T-helper 17 cell (primary cell): ENCODE measurements around the gene DCBLD1. TPM values are rescaled to one million over a fixed set of nuclear protein-coding genes. Genes with fewer than 3 reads are reported as not detected.
"Not testable (repeated sequence)": the region's sequence is repeated elsewhere in the genome, so short reads cannot be mapped to it uniquely, and the experiment has no call there.

Experiments used
- ATAC-seq: fragments of 150-1000 bp; cut with Tn5 transposase; 2 replicates; pipeline ENCODE4 v1.10.0; 2021; ENCODE audit warnings: mild to moderate bottlenecking, moderate library complexity
- DNase-seq, 3 donors: peaks; one replicate each; pipeline versions ENCODE4 v3.0.0 to v3.0.0-alpha.2; 2020 to 2021
- H3K9me3 ChIP-seq: one replicate; pipeline ENCODE4 v1.7.0; 2013; ENCODE audit warnings: low read length, mild to moderate bottlenecking; ENCODE audit not compliant: control insufficient read depth, poor library complexity, severe bottlenecking
- H3K27ac Mint-ChIP-seq: one replicate; pipeline ENCODE4 v1.8.0; 2022; ENCODE audit warnings: mild to moderate bottlenecking, moderate library complexity, mixed read lengths
- H3K27me3 Mint-ChIP-seq: one replicate; pipeline ENCODE4 v1.8.0; 2022; ENCODE audit warnings: mixed read lengths
- H3K36me3 Mint-ChIP-seq: one replicate; pipeline ENCODE4 v1.8.0; 2022; ENCODE audit warnings: low read depth, mixed read lengths
- H3K4me1 Mint-ChIP-seq: one replicate; pipeline ENCODE4 v1.8.0; 2022; ENCODE audit warnings: mild to moderate bottlenecking, mixed read lengths
- H3K4me3 Mint-ChIP-seq: one replicate; pipeline ENCODE4 v1.8.0; 2022; ENCODE audit warnings: mild to moderate bottlenecking, moderate library complexity, mixed read lengths
- total RNA-seq, 4 donors: library from RNA in 2 of 4; stranded (reverse) in 2 of 4; gene quantifications; one replicate each; pipeline ENCODE4 v1.2.3 and lab custom pipeline; 2022 to 2026

Gene DCBLD1
- total RNA-seq, 2 donors from 2014 or later = 1.4 to 1.8 TPM

- DNase-seq (no peak), ATAC-seq (no peak)
- no peaks in the 10 kb centered on the region for H3K9me3 ChIP-seq
- H3K4me3 Mint-ChIP-seq = no peak overlapping the region
- H3K27ac Mint-ChIP-seq = no peak overlapping the region
- H3K4me1 Mint-ChIP-seq = no peaks in the 10 kb centered on the region
- no peaks in the 10 kb centered on the region for H3K36me3 Mint-ChIP-seq
- peaks cover 43% of the 10 kb centered on the region for H3K27me3 Mint-ChIP-seq
Measured at GRCh38 chr6:117512056-117512828, 29.8 kb downstream of the DCBLD1 start.

DNA sequence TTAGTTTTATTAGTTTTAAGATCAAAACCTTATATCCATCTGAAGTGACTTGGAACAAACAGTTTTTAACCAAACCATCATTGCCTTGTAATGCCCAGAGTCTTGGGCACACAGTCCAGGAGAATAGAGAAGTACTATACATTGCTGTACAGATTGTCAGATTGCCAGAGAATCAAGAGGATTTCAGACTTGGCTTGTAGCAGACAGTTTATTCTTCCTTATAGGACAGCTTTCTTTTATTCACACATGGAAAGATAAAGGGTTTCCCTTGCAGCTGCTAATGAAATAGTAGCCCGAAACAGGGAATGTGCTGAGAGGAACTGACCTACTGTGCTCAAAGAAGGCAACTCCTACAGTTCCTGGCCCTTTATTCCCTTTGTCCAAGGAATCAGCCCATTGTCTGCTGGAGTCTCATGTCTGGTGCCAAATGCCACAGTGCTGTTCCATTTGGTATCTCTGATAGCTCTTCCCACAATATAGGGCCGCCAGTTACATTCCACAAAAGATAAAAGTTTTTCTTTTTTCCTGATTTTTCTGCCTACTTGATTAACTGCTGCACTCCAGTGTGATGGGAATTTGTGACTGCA, 30.6 kb downstream of the DCBLD1 start:
- peaks cover 50% of the 10 kb centered on the region for H3K27me3 Mint-ChIP-seq
- ATAC-seq = no peak
- no peaks in the 10 kb centered on the region for H3K9me3 ChIP-seq
- H3K27ac Mint-ChIP-seq = no peak overlapping the region
- H3K4me3 Mint-ChIP-seq = no peak overlapping the region
- DNase-seq = no peak
- no peaks in the 10 kb centered on the region for H3K36me3 Mint-ChIP-seq
- H3K4me1 Mint-ChIP-seq = no peaks in the 10 kb centered on the region

- H3K4me3 Mint-ChIP-seq = no peak overlapping the region
Measured at GRCh38 chr6:117513778-117514365, 31.4 kb downstream of the DCBLD1 start.

DNA sequence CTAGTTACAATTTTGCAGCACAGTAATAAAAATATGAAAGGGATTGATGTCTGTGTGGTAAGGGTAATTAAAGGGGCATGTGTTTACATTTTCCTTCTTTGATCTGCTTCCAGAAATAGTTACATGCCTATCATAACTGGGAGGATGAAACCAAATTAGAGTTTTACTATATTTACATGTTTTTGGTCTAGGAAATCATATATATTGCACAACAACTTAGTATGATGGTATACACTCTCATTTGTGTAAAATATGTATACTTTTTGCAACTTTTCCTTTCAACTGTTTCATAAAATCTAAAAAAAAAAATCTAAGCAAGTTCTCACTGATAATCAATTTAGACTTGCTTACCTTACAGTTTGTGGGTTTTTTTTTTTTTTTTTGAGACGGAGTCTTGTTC, 32.2 kb downstream of the DCBLD1 start:
- no peaks in the 10 kb centered on the region for H3K9me3 ChIP-seq
- H3K4me3 Mint-ChIP-seq = no peak overlapping the region
- H3K4me1 Mint-ChIP-seq = no peaks in the 10 kb centered on the region
- H3K36me3 Mint-ChIP-seq = no peaks in the 10 kb centered on the region
- H3K27me3 Mint-ChIP-seq = peaks cover 38% of the 10 kb centered on the region
- ATAC-seq (no peak), DNase-seq (no peak)
- H3K27ac Mint-ChIP-seq = no peak overlapping the region

More at GRCh38 chr6:117513778-117514365, 31.4 kb downstream of the DCBLD1 start:
- Mint-ChIP-seq H3K36me3 (no peaks in the 10 kb centered on the region), H3K27ac (no peak overlapping the region), H3K4me1 (no peaks in the 10 kb centered on the region), H3K27me3 (peaks cover 46% of the 10 kb centered on the region)
- H3K9me3 ChIP-seq = no peaks in the 10 kb centered on the region
- DNase-seq = no peak
- no peak for ATAC-seq

- H3K9me3 ChIP-seq = no peaks in the 10 kb centered on the region
- no peaks in the 10 kb centered on the region for H3K36me3 Mint-ChIP-seq
- ATAC-seq = no peak
Measured at GRCh38 chr6:117515326-117515725, 32.9 kb downstream of the DCBLD1 start.

DNA sequence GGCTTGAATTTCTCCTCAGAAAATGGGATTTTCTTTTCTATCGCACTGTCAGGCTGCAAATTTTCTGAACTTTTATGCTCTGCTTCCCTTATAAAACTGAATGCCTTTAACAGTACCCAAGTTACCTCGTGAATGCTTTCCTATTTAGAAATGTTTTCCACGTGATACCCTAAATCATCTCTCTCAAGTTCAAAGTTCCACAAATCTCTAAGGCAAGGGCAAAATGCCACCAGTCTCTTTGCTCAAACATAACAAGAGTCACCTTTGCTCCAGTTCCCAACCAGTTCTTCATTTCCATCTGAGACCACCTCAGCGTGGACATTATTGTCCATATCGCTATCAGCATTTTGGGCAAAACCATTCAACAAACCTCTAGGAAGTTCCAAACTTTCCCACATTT, 35.5 kb downstream of the DCBLD1 start:
- H3K9me3 ChIP-seq, H3K36me3 Mint-ChIP-seq, DNase-seq, H3K4me3 Mint-ChIP-seq, ATAC-seq, H3K4me1 Mint-ChIP-seq, H3K27ac Mint-ChIP-seq: not testable (repeated sequence)
- peaks cover 18% of the 10 kb centered on the region for H3K27me3 Mint-ChIP-seq

More at GRCh38 chr6:117515326-117515725, 32.9 kb downstream of the DCBLD1 start:
- Mint-ChIP-seq H3K4me1 (no peaks in the 10 kb centered on the region), H3K4me3 (no peak overlapping the region), H3K27ac (no peak overlapping the region), H3K27me3 (peaks cover 31% of the 10 kb centered on the region)
- no peak for DNase-seq

DNA sequence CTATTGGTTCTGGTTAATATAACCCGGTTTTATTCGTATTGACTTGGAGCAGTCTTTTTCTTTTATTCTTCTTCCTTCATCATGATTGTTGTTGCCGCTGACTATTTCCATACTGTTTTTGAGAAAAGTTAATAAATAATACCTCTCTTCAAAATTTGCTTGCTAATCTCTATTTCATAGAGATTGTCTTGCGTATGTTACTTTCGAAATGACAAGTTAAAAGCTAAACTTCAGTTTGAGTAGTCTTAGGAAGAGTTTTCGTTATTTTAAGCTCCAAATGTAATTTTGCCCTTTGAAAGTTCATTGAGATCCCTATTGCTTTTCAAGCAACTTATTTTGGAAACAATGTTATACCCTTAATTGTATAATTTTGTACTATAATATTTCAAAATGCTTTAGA, 36.4 kb downstream of the DCBLD1 start:
- H3K36me3 Mint-ChIP-seq = no peaks in the 10 kb centered on the region
- H3K4me3 Mint-ChIP-seq = no peak overlapping the region
- DNase-seq (no peak), ATAC-seq (no peak)
- peaks cover 12% of the 10 kb centered on the region for H3K27me3 Mint-ChIP-seq
- H3K9me3 ChIP-seq = no peaks in the 10 kb centered on the region
- no peaks in the 10 kb centered on the region for H3K4me1 Mint-ChIP-seq
- no peak overlapping the region for H3K27ac Mint-ChIP-seq

- Mint-ChIP-seq H3K27ac (no peak overlapping the region), H3K36me3 (no peaks in the 10 kb centered on the region), H3K4me3 (no peak overlapping the region), H3K4me1 (no peaks in the 10 kb centered on the region), H3K27me3 (peaks cover 7% of the 10 kb centered on the region)
- DNase-seq (no peak), ATAC-seq (no peak)
- no peaks in the 10 kb centered on the region for H3K9me3 ChIP-seq
Measured at GRCh38 chr6:117520603-117521395, 38.3 kb downstream of the DCBLD1 start.

- Mint-ChIP-seq H3K27ac (no peak overlapping the region), H3K36me3 (no peaks in the 10 kb centered on the region), H3K4me1 (no peaks in the 10 kb centered on the region), H3K4me3 (no peak overlapping the region), H3K27me3 (peaks cover 7% of the 10 kb centered on the region)
- DNase-seq = no peak
- ATAC-seq = no peak
- H3K9me3 ChIP-seq = no peaks in the 10 kb centered on the region
Measured at GRCh38 chr6:117521791-117522502, 39.5 kb downstream of the DCBLD1 start.

DNA sequence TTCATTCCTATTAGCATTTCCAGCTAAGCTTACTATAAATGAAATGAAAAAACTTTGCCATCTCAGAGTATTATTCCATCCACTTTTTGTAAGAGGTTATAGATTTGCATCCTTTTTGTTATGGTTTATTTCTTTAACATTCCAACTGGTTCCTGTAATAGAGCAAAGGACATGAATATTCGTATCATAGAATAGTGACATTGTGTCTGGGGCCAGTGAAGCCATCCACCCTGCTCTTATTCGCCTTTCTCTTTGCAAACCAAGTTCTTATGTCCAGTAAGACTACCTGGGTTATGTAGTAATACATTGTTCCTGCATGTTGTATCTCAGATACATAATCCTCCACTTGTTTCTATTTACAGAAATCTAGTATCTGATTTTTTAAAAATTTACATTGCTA, 43.1 kb downstream of the DCBLD1 start:
- Mint-ChIP-seq H3K4me1 (no peaks in the 10 kb centered on the region), H3K4me3 (no peak overlapping the region)

GRCh38 chr6:117530467-117531242, 48.2 kb downstream of the DCBLD1 start:
- no peak overlapping the region for H3K4me3 Mint-ChIP-seq
- no peaks in the 10 kb centered on the region for H3K9me3 ChIP-seq
- H3K27ac Mint-ChIP-seq = no peak overlapping the region
- H3K36me3 Mint-ChIP-seq = no peaks in the 10 kb centered on the region
- no peak for ATAC-seq
- H3K4me1 Mint-ChIP-seq = no peaks in the 10 kb centered on the region
- peaks cover 13% of the 10 kb centered on the region for H3K27me3 Mint-ChIP-seq
- DNase-seq = no peak

More for the DNA sequence above, 43.1 kb downstream of the DCBLD1 start:
- H3K9me3 ChIP-seq = no peaks in the 10 kb centered on the region
- no peak for DNase-seq
- no peaks in the 10 kb centered on the region for H3K36me3 Mint-ChIP-seq
- no peak for ATAC-seq
- H3K27ac Mint-ChIP-seq = no peak overlapping the region
- H3K27me3 Mint-ChIP-seq = peaks cover 8% of the 10 kb centered on the region

DNA sequence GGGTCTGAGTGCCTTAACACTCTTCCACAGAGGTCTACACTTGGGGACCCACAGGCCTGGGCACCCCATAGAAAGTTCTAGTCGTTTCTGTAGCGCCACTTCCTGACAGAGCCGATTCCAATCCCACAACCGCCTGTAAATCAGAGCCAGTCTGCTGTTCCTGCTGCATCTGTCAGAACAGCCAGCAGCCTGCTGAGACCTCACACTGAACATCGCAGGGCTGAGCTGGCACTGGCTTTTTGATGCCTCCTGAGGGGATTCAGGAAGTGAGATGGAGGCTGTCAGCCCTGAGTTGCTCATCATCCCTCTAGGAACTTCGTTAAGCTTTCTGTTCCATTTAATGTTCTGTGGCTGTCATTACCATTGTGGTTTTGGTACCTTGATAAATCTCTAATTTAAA, 48.9 kb downstream of the DCBLD1 start:
- H3K4me3 Mint-ChIP-seq = no peak overlapping the region
- DNase-seq (no peak), ATAC-seq (no peak)
- H3K27me3 Mint-ChIP-seq = peaks cover 14% of the 10 kb centered on the region
- no peaks in the 10 kb centered on the region for H3K9me3 ChIP-seq
- H3K4me1 Mint-ChIP-seq = no peaks in the 10 kb centered on the region
- no peak overlapping the region for H3K27ac Mint-ChIP-seq
- no peaks in the 10 kb centered on the region for H3K36me3 Mint-ChIP-seq
